Measurements from ENCODE around the gene CMIP.

Gene CMIP

GRCh38 chr16:81627024-81627423 lies 182.4 kb downstream of the CMIP start:
- DNase-seq = no peak

GRCh38 chr16:81627729-81628244 lies 183.2 kb downstream of the CMIP start:
- no peak for DNase-seq

- peak in 1 of 2 donors; percentile 11 for DNase-seq
Observed at GRCh38 chr16:81629034-81629802, 184.6 kb downstream of the CMIP start.

- no peak for DNase-seq
Observed at GRCh38 chr16:81629896-81630634, 185.5 kb downstream of the CMIP start.

GRCh38 chr16:81630635-81631031 lies 186.0 kb downstream of the CMIP start:
- DNase-seq = no peak

- peak; percentile 81 to 91 for DNase-seq
Observed at GRCh38 chr16:81632392-81633146, 188.0 kb downstream of the CMIP start.

- no peak for DNase-seq
Observed at GRCh38 chr16:81633147-81633619, 188.6 kb downstream of the CMIP start.

- no peak for DNase-seq
Observed at GRCh38 chr16:81633680-81634379, 189.2 kb downstream of the CMIP start.

- no peak for DNase-seq
Observed at GRCh38 chr16:81634380-81635062, 189.9 kb downstream of the CMIP start.

GRCh38 chr16:81635063-81635937 lies 190.7 kb downstream of the CMIP start:
- DNase-seq = no peak

GRCh38 chr16:81636298-81636993 lies 191.8 kb downstream of the CMIP start:
- DNase-seq = peak; percentile 48 to 56

GRCh38 chr16:81637336-81638235 lies 193.0 kb downstream of the CMIP start:
- no peak for DNase-seq

GRCh38 chr16:81638286-81638945 lies 193.8 kb downstream of the CMIP start:
- no peak for DNase-seq

- DNase-seq = no peak
Observed at GRCh38 chr16:81639348-81639747, 194.7 kb downstream of the CMIP start.

- no peak for DNase-seq
Observed at GRCh38 chr16:81639931-81640680, 195.5 kb downstream of the CMIP start.

GRCh38 chr16:81640681-81641070 lies 196.1 kb downstream of the CMIP start:
- no peak for DNase-seq

- DNase-seq = no peak
Observed at GRCh38 chr16:81641395-81642106, 196.9 kb downstream of the CMIP start.
